GM21528 (cell line): ENCODE measurements around the gene STAT4.

Experiments
- ATAC-seq: cut with Tn5 transposase; IDR thresholded peaks from one replicate; pipeline ENCODE4 v1.9.1; 2021; ENCODE audit warnings: mild to moderate bottlenecking, moderate library complexity; ENCODE audit not compliant: unreplicated experiment, low FRiP score

Gene STAT4

DNA sequence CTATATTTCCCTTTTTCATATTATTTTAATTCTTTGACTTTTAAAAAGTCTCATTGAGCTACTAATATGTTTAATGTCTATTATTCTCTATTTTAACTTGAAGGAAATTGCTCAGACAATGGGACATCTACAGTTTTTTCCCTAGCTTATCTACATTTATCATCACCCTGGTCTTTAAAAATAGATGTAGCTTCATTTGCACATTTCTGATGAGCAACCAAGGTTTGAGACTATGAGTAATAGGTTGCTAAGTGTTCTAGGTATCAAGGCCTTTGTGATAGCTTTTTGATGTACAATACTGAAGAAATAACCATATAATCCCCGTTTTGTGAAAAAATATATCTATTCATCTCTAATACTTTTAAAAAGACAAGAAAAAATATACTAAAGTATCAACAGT, 47.0 kb downstream of the STAT4 start:
- ATAC-seq, result no peak

DNA sequence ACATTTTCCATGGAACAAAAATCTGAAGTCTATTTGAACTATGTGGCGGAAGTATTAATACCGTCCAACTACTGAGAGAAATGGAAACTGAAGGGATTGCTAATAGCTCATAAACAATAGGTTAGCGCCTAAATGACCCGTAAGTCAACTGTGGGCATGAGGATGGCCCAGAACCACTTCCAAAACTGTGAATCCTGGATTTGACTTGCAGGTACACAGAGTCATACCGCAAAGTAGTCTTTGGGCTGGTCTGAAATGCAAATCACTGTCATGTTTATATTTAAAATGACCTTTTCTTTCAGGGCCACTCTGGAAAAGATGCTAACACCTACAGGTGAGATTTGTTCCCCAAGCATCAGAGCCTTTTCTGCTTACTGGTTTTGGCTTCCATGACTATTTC, 50.6 kb downstream of the STAT4 start:
- ATAC-seq, result no peak

DNA sequence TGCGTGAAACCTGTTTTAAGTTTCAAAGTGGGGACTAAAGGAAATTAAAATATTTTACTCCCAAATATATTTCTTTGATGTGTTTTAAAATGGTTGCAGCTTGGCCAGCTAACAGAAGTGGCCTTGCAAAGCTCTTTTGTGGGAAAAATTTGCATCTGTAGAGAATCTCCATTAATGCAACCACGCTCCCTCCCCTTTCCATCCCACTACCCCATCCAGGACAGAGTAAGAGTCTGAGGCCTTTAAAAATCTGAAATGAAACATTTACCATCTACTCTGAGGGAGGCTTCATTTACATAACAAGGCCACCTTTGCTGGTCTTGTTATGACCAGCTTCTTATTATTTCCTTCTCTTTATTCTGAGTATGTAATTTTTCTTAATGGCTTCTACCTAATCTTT, 63.5 kb downstream of the STAT4 start:
- ATAC-seq, result no peak

DNA sequence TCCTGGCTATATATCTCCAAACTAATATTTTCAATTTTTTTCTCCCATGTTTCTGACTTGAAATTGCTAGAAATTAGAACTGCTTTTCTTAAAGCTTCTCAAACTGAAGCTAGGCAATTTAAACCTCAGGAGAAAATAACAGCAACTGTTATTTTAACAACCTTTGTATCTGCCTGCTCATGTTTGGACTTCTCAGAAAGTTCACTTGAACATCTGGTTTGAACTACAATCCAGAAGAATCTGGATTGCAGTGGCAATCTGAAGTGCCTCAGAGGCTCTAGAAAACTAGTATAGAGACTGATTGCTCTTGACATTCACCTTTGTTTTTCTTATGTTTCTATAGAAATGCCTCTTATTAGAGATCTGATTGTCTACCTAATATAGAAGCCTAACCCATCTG, 64.1 kb downstream of the STAT4 start:
- ATAC-seq, result no peak

DNA sequence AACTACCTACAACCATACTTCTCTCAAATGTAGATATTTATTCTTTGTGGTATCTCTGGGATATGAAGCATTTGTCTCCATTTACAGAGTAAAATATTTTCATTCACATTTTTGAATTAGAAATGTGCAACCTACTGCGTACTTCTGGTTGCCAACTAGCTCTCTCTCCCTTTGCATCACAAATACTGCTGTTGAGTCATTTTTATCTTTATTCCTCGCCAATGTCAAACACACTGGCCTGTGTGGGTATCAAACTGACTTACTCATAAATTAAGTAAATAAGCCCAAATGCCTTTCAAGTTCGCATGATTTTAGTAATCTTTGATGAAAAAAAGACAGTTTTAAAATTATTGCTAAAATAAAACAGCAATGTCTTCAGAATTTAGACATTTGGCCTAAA, 67.3 kb downstream of the STAT4 start:
- ATAC-seq, result no peak

DNA sequence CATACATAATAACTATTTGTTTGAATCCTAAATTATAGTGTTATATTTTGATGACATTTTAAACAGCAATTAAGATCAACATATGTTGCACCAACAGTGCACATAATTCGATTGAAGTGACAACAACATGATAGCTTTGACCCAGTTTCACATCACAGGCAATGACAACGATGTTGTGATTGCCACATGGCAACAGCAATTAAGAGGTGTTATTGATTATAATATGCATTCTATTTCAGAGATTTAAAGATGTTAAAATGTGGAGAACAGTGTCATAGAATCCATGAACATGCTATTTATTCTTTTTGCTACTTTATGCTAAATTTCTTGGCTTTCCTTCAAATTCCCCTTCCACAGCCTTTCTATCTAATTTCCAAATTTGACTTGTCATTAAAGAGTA, 68.5 kb downstream of the STAT4 start:
- ATAC-seq, result no peak

DNA sequence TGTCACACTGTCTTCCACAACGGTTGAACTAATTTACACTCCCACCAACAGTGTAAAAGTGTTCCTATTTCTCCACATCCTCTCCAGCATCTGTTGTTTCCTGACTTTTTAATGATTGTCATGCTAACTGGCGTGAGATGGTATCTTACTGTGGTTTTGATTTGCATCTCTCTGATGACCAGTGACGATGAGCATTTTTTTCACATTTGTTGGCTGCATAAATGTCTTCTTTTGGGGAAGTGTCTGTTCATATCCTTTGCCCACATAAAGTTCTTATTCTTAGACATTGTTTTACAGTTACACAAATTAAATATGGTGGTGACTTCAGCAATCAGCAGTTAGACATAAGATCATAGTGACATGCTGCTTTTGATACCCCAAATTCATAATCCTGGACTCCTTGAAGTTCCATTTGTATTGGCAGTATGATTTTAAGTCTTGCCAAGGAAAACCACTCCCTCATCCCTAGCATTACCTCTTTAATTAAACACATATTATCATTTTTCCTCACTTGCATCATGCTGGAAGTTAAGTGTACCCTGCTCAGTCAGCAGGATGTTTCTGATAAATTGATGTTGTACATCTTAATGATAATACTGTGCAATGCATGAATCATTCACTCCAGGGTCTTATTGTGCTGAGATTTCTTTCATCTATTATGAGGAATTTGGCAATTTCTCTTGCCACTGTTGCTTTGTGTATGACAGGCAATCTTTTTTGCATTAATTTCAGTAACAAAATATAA, 69.2 kb downstream of the STAT4 start:
- no peak for ATAC-seq

DNA sequence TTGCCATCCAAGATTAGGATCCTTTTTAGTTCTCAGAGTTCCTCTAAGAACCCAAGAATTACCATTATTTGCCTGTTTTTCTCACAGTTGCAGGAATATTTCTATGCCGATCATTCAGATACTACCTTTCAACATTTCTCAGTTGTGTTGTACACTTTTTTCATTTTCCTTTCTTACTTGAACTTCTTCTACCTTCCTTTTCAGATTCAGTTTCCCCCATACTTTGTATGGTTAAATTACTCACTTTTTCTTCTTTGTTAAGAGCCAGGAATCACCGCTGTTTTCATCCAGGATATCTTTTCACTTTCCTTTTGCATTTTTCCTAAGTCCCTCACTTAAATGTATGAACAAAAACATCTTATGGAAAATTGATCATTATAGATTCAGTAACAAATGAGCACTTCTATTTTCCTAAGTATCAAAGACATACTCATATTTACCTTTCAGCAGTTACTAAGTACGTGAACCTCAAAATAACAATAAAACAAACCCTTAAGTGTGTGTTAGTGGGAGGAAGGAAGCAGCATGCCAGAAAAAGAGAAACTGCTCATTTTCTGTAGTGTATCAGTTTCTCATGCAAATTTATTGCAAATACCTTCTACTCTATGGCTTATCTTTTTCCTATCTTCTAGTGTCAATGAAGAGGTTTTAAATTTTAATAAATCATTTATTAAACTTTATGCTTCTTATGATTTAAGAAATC, 72.5 kb downstream of the STAT4 start:
- no peak for ATAC-seq

DNA sequence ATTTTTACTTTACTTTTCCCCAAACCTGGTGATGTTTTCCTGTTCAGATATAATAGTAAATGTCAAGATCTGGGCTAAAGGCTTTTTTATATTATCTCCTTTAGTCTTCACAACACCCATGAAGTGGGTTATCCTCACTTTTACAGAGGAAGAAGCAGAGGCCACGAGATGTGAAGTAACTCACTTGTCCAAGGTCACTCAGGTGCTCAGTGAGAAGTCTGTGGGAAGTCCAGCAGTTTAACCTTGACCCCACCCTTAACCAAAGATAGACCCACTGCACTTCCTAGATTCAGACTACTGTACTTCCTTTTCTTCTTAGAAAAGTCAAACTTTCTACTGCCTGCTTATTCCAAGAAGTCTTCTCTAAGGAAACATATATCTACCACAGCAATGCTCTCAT, 80.5 kb downstream of the STAT4 start:
- ATAC-seq, result no peak

DNA sequence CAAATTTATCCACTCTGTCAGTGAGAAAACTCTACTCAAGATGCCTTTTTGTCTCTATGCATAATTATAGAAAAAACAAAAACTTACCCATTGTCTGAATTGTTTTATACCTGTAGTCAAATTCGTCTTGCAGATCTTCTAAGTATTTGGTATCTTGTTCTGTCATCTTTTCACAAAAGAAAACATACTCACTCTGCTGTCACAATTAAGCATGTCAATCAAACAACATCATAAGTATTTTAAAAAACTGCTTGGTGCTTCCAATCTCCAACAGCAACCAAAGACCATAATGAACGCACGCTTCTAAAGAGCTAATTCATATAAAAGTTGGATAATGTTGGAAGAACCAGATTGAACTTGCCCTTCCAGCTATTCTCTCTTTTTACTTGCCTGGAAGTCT, 81.2 kb downstream of the STAT4 start:
- ATAC-seq, result no peak

DNA sequence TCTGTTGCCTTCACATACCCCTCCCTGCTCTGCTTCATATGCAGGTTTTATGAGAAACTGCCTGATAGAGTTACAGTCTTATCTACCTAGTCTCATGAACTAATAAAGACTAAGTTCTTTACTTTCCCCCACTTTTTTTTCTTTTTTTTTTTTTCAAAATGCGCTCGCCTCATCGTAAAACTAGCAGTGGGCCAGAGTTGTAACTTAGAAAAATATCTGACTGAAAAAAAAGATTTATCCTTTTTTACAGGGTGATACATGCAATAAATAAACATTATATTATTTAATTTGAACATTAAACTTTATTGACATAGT, 83.9 kb downstream of the STAT4 start:
- no peak for ATAC-seq

DNA sequence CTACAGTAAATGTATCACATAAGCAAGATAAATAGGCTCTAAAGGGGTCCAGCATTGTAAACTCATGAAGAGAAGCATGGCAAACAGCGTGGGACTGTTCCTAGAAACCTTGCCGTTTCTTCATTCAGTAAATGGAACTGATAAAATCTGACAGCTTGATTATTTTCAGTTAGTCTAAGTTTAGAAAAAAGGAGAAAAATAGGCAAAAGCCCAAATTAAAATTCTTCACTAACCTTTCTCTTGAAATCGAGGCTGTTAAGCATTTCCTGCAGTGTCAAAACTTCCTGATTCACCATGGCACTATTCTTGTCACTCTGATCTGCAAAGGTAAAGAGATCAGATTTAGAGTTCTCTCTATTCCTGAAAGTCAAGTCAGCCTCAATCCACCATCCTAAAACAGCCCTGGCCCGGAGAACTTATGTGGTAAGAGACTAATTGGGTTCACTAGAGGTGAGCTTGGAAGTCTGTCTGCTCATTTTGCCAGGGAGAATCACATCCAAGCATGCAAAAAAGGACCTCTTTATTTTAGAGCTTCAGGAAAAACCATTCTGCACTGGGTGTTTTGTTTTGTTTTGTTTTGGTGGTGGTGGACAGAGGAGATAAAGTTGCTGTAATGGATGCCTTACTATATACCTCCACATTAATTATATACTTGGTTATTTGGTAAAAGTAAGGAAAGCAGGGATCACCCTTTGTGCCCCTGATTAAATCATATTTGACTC, 84.4 kb downstream of the STAT4 start:
- no peak for ATAC-seq

DNA sequence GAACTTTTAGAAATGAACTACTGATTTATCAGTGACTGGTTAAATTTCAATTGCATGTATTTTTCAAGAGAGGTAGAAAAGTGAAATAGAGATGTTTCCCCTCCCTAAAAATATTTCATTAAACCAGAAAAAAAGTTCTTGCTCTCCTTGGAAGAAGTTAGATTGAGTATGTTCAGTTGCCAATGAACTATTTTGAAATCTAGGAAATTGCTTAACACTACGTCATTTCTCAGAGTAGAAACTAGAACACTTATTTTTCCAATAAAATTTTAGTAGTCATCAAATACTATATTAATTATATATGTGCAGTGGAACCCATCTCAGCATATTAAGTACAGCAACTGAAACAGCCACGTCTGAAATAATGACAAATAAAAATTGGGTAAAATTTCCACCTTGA, 85.0 kb downstream of the STAT4 start:
- ATAC-seq, result no peak

DNA sequence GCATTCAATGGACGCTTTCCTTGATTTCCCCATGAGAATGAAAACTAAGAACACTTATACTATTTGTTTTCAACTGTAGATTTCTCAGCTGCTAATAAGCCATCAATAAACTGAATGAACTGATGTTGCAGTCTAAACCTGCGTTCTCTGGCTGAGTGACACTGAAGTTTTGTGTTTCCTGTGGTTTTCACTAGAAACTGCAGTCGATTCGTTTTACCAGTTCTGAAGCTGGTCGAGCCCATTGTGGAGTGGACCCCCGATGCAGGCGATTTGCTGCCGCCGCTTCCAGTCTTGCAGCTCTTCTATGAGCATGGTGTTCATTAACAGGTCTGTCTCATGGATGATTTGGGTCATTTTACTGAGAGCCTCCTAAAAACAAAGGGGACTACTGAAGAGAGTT, 86.2 kb downstream of the STAT4 start:
- ATAC-seq, result no peak

DNA sequence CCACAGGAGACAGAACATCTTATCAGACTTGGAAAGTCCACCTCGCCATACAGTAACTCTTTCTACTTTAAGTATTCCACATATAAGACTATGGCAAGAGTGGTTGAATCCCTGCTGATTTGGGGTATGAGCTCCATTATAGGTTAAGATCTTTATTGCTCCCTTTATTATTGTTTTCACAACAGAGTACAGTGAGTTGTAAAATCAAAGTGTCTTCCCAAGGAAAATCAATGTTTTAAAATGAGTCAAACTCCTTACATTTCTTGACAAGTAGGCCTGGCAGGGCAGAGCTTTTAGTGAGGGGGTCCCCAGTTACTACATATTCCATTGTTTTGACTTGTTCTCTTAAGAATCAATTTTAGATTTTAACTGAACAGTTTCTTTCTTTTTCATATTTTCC, 87.2 kb downstream of the STAT4 start:
- ATAC-seq, result no peak

DNA sequence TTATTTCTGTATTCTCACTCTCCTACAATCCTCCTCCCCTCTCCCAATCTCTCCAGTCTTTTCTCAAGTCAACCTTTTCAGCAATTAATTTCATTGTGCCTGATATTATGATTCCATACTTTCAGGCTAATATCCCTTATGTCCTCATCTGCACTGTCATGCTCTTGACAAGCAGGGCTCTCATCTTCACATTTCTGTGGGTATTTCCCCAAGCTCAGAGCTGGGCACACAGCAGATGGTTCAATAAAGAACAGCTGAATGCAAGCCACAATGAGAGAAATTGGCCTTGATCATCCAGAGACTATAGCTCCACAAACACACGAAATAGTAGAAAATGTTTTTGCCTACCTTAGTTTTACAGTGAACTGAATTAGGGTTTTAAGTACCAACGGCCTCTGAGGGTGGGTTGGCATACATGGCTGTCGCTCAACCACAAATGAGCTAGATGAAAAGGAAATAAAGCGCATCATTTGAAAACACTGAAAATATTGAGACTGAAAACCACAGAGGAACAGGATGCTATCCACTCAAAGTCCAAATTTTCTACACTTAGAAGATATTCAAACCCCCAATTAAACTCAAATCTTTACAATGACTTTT, 89.3 kb downstream of the STAT4 start:
- ATAC-seq, result no peak

DNA sequence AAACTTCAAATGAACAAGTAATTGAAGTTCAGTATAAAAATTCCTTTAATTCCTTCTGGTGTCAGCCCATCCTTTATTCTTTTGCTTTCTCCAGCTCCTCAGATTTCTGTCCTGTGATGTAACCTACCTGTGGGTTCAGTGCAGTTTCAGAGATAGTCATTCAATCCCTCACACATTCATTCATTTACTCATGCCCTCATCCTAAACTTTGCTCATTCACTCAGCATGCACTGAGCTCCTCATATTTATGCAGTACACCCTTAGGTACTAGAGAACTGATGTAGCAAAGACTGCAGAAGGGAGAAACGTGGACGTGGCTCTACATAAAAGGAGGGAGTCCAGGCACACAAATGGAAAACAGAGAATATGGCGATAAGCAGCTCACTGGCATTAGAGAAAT, 91.5 kb downstream of the STAT4 start:
- no peak for ATAC-seq

DNA sequence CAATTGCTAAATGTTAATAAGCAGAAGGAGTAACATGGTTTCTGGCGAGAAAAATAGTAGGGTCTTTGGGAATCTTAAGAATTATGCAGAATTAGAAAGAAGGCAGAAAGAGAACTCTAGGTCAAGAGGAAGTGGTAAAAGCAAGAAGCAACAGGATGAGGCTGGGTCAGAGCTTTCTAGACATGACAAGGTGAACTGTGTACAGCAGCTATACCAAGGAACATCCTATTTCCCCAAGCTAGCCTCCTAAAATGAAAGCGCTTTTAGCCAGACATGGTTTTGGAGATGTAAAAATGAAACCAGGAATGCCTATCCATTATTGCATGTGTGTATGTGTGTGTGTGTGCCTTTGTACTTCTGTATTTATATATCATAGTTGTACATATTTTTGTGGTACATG, 94.6 kb downstream of the STAT4 start:
- ATAC-seq, result no peak

DNA sequence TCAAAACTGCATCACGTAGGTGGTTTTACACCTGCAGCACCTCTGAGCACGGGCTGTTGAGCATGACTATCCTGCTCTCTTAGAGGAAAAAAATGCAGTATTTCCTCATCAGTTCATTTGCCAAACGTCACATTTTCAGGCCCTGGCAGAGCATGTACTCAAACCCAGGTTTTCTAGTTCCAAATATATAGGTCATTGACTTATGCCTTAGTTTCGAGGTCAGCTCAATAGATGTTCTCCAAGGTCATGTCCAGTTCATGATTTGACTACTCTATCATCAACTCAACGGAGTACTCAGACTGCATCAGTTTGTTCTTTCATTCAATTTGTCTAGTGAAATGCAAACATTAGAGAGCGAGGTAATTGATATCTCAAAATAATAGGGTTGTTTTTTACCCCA, 97.5 kb downstream of the STAT4 start:
- no peak for ATAC-seq

DNA sequence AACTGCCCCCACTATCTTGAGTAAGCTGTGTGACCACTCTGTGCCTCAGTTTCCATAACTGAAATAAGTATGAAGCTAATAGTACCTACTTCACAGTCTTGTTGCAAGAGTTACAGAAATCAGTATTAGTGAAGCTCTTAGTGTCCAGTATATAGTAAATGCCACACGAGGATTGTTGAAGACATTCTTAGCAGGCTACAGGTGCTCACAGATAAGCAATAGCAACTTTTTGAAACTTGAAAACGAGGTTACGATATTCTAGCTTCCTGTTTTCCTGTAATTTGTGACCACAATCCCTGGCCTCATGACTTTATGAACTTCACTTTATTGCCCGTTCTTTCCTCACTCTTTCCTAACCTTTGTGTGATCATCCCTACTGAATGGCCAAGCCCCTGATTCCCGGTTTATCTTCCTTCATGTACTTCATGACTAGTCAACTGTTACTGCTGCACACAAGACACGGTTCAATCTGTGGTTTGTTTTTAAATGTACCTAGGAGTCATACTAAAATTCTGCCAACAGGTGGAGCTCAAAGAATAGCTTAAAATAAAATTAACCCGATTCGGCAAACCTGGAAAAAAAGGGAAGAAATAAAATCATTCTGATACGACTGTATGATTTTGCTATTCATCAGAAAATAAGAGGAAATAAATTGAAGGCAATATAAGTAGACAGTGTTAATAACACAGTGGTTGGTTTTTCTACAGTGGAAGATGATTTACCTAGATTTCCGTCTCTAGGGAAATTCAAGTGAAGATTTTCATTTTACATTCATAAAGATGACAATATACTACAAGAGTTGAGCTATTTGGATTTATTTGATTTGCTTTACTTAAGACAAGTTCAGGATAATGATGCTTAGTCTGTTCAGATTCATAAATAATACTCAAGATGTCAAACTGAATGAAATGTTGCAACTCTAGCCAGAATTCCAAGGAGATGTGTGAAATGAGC, 98.7 kb downstream of the STAT4 start:
- peak; percentile 56 for ATAC-seq
